ENCODE data around the gene CUTC. TPM values are rescaled to one million over a fixed set of nuclear protein-coding genes. Genes with fewer than 3 reads are reported as not detected.

CUTC gene
- total and polyA plus RNA-seq, 11 donors = 27.0 to 53.2 (median 38.8) TPM

- WGBS, 4 donors = 82 to 93% (median 90%) methylated on average over 6 of the region's 6 CpGs
- DNase-seq (no peak), ATAC-seq (no peak)
- H3K9me3 ChIP-seq = no peaks in the 10 kb centered on the region
- H3K4me1 ChIP-seq = peaks cover 0 to 6% (median 0%) of the 10 kb centered on the region in 12 donors
- H3K36me3 ChIP-seq = no peaks in the 10 kb centered on the region
- H3K4me3 ChIP-seq = no peak overlapping the region
- no peaks in the 10 kb centered on the region for H3K27me3 ChIP-seq
- H3K27ac ChIP-seq = no peak overlapping the region
- no peak for TF ChIP-seq POLR2A (IDR thresholded peaks at IDR 0.05)
- TF ChIP-seq CTCF (IDR thresholded peaks at IDR 0.05) = no peak
- intact Hi-C loops (cut with DNase I) = no loop called here
Measured at GRCh38 chr10:99784727-99785441, 52.9 kb downstream of the CUTC start.

- intact Hi-C loops (cut with DNase I) = no loop called here
- Histone ChIP-seq H3K9me3 (no peaks in the 10 kb centered on the region), H3K4me3 (no peak overlapping the region), H3K4me1 (peaks cover 0 to 6% (median 0%) of the 10 kb centered on the region in 12 donors), H3K27ac (no peak overlapping the region), H3K27me3 (no peaks in the 10 kb centered on the region), H3K36me3 (no peaks in the 10 kb centered on the region)
- ATAC-seq (no peak), DNase-seq (no peak)
- 94 to 97% (median 95%) methylated on average over 6 of the region's 6 CpGs for WGBS, 4 donors
- TF ChIP-seq CTCF (IDR thresholded peaks at IDR 0.05) = no peak
- no peak for TF ChIP-seq POLR2A (IDR thresholded peaks at IDR 0.05)
Measured at GRCh38 chr10:99785646-99786045, 53.6 kb downstream of the CUTC start.

GRCh38 chr10:99787311-99787710 lies 55.3 kb downstream of the CUTC start:
- DNase-seq = no peak
- no peaks in the 10 kb centered on the region for H3K9me3 ChIP-seq
- H3K27me3 ChIP-seq = no peaks in the 10 kb centered on the region
- no peaks in the 10 kb centered on the region for H3K36me3 ChIP-seq
- no peak for TF ChIP-seq CTCF (IDR thresholded peaks at IDR 0.05)
- no peak for TF ChIP-seq POLR2A (IDR thresholded peaks at IDR 0.05)
- peaks cover 0 to 6% (median 0%) of the 10 kb centered on the region in 12 donors for H3K4me1 ChIP-seq
- H3K4me3 ChIP-seq = no peak overlapping the region
- 46 to 92% (median 68%) methylated on average over 5 of the region's 5 CpGs for WGBS, 4 donors
- no peak overlapping the region for H3K27ac ChIP-seq
- no peak for ATAC-seq
- intact Hi-C loops (cut with DNase I) = no loop called here

GRCh38 chr10:99787782-99788445 lies 55.9 kb downstream of the CUTC start:
- no peak for ATAC-seq
- no peak overlapping the region for H3K4me3 ChIP-seq

More at GRCh38 chr10:99787782-99788445, 55.9 kb downstream of the CUTC start:
- H3K27me3 ChIP-seq = no peaks in the 10 kb centered on the region
- 78 to 92% (median 86%) methylated on average over 7 of the region's 7 CpGs for WGBS, 4 donors
- TF ChIP-seq POLR2A (IDR thresholded peaks at IDR 0.05) = no peak
- TF ChIP-seq CTCF (IDR thresholded peaks at IDR 0.05) = no peak
- H3K9me3 ChIP-seq = no peaks in the 10 kb centered on the region
- intact Hi-C loops (cut with DNase I) = no loop called here
- peaks cover 0 to 6% (median 0%) of the 10 kb centered on the region in 12 donors for H3K4me1 ChIP-seq
- peak overlapping the region in 5 of 12 donors; percentile 26 to 67 (median 49) for H3K27ac ChIP-seq
- H3K36me3 ChIP-seq = no peaks in the 10 kb centered on the region
- no peak for DNase-seq
